Right lobe of liver (tissue), 4 donors: ENCODE measurements around the gene PHF21B.

Source experiments
- CTCF ChIP-seq, 4 donors: fragments of 200-600 bp in 3 of 4; fragments of 450-650 bp in 1 of 4; IDR thresholded peaks; one replicate each; pipeline versions ENCODE4 v1.5.1 to v1.8.0; 2016 to 2022; ENCODE audit warnings: antibody characterized with exemption in 4 of 4, mild to moderate bottlenecking in 2 of 4
- POLR2A ChIP-seq: fragments of 450-650 bp; IDR thresholded peaks from one replicate; pipeline ENCODE4 v1.6.1; 2017; ENCODE audit warnings: antibody characterized with exemption, mild to moderate bottlenecking
- donor health status: DM: no; HTN: no; CAD: no.
- donor health status: DM: no; HTN: no; CAD: no.
- donor health status: DM: no; HTN: yes; CAD: no.

DNA sequence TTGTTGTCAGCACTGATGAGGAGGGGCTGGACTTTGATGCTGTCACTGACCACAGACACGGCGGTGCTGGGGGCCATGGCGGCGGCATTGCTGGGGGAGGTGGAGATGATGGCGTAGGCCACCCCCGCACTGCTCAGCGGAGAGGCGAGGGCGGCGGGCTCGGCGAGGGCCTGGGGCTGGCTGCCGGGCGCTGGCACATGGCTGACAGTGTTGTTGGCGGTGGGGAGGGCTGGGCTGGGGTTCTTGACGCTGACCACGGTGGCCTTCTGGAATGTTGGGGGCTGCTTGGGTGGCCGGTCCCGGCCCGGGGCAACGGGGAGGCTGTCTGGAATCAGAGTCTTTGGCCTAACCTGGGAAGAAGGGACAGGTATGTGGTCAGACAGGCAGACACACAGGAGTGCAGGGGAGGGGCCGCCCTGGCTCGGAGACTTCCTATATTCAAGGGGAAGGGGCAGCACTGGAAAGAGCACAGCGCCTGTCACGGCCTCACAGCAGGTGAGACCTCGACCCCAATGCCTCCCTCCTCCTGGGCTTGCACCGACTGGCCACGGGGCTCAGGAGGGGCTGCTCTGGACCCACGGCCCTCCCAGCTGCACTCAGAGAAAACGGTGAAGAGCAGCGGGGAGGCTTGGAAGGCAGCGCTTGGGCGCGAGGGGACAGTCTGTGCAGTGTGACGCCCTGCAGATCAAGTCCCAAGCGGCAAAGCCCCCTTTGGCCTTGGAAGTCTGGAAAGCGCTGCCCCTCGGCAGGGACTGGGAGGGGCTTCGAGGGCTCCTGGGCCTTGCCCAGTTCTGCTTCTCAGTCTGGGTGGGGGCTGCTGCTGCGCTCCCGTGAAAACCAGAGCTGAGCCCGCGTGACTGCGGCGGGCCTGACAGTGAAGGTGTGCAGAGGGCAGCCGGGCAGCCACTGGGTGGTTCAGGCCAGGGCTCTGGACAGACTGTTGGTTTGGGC, 93.2 kb downstream of the PHF21B start:
- TF ChIP-seq CTCF (IDR thresholded peaks at IDR 0.05): no peak
- no peak for TF ChIP-seq POLR2A
